NCI-H510A treated with DMSO at 0.1 percent for 48 hours (cell line): ENCODE data around the gene PJA2.
"Not testable (repeated sequence)": the region's sequence is repeated elsewhere in the genome, so short reads cannot be mapped to it uniquely, and the experiment has no call there.

Source experiments
- DNase-seq: peaks from one replicate; lab custom pipeline; 2025; lab: John Stamatoyannopoulos, UW

The PJA2 gene

DNA sequence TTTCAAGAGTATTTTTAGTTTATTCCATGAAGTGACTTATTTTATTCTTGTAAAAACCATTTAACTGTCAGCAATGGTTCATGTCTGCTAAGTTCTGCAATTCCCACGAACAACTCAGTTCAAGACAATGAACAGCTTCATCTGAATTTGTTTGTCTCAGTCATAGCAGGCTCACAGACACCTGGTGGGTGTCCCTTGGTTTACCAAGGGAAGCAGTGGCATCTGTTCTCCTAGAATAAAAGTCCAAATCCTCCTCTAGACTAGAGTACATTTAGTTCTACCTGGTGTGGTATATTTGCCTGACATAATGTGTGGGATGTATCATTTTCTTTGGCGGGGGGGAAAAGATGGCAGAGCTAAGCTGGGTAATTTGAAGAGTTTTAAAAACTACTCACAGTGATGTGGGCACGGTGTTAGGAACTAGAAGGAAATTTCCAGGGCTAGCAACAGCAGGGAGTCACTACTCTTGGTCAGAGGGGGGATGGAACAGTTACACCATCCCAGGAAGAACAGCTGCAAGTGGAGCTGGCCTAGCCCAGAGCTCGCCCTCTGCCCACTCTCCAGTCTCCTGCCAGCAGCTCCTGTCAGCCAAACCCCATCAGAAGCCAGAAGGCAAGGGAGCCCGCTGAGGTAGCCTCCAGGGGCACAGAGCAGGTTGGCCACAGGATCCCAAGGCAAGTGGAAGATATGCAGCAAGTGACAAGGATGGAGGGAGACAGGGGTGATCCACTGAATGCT, 100.3 kb downstream of the PJA2 start:
- DNase-seq, result no peak

DNA sequence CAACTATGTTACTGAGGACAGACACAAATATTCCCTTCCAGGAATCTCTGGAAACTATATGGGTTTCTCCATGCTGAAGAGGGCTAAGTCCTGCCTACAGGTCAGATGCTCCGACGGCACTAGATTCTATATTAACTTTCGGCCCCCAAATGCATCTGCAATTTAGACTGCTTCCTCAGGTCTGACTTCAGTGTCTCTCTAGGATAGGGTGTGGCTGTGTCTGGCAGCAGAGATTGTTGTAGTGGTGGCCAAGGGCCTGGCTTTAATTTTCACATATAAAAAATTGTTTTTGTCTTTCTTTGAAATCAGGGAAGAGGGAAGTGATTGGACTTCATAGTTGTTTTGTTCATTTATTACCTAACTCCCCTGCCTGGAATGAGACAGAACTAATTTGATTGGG, 101.8 kb downstream of the PJA2 start:
- DNase-seq, result no peak

DNA sequence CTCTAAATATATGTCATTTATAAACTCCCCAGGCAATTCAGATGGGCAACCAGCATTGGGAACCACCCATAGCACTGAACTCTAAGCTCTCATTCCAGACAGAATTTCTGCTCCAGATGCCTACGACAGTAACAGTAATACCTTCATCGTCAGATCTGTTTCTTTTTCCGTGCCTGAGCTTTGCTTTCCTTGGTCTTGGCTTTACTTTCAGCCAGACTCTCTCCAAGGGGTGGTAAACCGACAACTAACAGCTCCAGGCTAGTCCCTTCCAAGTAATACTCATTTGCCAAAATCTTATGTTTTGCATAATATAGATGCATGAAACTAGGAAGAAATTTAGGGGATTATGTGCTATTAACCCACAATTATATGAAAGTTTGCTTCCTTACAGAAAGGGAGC, 102.3 kb downstream of the PJA2 start:
- no peak for DNase-seq

DNA sequence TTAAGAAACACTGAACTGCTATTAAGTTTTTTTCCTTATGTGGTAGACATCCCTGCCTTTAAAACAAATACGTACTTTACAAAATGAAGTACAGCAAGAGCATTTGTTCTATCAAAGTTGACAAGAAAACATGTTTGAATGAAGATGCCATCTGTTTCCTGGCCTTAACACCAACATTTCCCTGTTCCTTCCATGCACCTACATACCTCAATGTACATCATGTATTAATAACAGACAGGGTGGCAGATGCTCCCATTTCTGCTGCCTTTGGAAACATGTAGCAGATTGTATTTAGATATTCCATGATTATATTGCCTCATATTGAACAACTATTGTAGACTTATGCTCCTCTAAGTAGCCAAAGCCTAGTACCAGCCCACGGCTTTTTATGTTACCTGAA, 104.4 kb downstream of the PJA2 start:
- no peak for DNase-seq

DNA sequence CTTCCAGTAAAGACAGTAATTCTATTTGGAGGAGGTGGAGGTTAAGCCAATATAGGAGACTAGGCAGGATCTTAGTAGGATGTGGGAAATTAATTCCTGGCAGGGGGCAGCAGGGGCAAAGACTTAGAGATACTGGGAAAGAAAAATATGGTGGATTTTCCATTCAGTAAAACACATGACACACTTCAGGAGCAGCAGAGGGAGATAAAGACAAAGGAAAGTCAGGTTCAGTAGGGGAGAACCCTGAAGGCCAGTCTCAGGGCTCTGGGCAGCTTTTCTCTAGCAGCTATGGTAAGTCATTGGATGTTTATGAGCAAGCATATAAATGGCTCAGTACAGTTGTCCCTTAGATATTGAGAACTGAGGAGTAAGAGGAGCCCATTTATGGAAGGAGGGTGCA, 105.5 kb downstream of the PJA2 start:
- DNase-seq, result no peak

DNA sequence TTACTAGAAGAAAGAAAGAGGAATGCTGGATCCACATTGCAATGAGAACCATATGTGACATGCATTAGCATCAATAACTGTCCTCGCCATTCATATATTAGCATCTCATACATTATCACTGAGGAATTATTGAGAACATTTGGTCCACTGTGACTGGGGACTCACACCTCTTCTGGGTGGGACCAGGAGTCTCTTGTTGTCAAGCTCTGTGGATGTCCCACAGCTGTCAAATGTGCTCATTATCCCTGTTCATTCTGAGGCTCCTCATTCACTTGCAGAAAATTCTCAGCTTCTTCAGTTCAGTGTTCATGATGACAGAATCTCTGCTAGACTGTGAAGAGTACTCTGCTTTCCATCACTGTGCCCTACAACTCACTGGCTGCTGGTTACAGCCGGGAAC, 109.4 kb downstream of the PJA2 start:
- DNase-seq, result no peak

DNA sequence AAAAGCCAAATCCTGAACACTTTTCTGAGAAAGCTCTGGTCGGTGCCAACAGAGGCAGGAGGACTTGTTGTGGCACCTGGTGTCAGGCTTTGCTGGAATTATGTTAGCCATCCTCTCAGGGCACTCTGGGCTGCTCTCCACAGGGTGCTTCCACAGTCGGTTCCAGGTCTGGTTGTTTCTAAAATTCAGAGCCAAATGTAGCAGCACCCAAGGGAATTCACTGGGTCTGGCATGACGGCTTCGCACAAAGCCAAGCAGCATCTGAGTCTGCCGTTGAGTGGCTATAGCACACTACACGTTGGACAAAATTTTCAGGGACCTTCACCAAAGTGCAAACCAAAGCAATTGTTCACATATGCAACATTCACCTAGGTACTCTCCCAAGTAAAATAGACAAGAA, 110.2 kb downstream of the PJA2 start:
- no peak for DNase-seq

DNA sequence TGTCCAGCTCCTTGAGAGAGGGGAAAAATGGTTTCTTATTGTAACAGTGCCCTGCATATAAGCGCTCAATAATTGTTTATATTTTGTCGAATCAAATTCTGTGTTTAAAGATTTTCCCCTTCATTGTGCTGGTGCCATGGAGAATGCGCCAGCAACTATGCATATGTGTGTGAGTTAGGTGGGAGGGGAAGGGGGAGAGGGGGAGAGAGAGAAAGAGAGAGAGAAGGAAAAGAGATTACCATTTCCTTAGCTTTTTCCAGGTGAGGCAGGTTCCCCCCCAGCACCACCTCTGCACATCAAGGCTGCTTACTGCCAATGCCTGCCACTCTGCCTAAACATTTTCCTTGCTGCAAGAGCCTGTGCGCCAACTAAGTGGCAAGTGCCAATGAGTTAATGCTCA, 111.0 kb downstream of the PJA2 start:
- no peak for DNase-seq

DNA sequence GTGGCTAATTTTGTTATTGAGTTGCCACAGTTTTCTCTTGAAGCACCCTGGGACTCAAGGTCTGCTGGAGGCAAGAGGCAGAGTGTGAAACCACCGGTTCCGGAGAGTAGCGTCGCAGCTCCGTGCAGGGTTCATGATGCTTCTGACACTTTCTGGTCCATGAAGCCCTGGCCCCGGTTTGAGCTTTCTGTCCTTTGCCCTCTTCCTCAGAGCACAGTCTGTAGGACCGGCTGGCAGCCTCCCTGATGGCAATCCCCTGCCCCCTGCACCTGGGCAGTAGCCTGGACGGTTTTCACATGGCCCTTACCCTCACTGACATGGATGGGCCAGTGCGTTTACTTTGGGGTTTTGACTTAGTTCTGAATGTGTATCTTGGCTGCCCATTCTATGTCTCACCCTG, 111.9 kb downstream of the PJA2 start:
- no peak for DNase-seq

DNA sequence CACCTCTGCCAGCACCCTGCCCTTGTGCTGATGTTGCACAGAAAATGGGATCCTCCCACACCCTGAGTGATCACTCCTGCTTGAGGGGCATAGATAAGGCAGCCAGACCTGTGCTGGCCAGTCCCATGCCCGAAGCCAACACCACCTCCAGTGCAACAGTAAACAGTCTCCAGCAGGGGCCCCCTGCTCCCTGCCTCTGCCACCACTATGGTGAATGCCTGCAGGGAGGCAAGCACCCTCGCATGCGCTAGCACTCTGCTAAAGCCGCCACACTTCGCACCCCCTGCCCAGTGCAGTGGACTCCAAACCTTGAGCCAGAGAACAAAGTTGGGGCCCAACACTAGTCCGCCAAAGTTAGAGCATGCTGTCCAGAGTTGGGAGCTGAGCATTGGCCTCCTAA, 118.7 kb downstream of the PJA2 start:
- no peak for DNase-seq

DNA sequence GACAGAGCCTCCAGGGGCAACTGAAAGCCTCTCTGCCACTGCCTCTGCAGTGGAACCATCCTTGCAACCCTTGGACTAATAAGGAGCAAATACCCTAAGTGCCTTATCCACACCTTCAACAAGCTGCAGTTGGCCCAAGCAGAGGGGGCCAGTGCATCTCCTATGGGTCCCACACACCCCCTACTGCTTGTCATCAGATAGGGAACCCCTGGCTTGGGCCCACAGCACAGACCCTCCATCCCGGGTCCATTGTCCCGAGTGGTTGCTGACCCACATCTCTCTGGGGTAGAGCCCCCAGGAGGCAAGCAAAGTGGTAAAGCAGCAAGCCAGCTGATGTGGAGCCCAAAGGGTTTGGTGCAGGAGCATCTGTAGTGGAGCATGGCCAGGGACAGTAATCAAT, 119.5 kb downstream of the PJA2 start:
- DNase-seq, result no peak

DNA sequence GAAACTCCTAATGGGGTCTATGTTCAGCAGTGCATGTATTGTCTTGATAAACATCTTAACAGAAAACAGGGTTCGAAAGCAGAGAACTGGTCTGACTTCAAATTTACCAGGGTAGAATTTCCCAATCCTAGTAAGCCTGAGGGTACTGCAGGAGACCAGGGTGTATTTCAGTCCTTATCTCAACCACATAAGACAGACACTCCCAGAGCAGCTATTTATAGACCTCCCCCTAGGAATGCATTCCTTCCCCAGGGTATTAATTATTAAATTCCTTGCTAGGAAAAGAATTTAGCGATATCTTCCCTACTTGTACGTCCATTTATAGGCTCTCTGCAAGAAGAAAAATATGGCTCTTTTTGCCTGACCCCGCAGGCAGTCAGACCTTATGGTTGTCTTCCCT, 123.1 kb downstream of the PJA2 start:
- DNase-seq, result not testable (repeated sequence)
